ENCODE results near the gene UNC93B1.
A peak's percentile ranks its signal among the peaks of the same experiment; 100 is the strongest.
"Not testable (repeated sequence)": the region's sequence is repeated elsewhere in the genome, so short reads cannot be mapped to it uniquely, and the experiment has no call there.

Gene UNC93B1

GRCh38 chr11:67982255-67982857 is 21.5 kb downstream of the UNC93B1 start:
- DNase-seq, result not testable (repeated sequence)

DNA sequence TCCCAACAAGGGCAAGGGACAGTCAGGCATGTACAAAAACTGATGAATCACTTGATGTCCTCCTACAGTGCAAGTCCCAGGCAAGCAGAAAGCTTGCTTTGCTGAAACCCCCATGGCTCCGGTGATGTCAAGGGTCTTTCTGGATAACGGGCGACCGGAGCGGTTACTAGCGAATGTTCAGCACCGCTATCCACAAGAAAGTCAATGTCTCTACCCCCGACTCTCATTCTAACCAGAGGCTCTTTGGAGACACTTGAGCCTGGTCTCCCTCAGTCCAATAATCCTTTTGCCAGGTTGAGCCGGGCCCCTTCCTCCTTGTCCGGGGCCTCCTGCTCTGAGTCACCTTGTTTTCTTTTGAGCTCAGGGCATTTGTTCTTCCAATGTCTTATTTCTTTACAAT is 22.7 kb downstream of the UNC93B1 start:
- not testable (repeated sequence) for DNase-seq

DNA sequence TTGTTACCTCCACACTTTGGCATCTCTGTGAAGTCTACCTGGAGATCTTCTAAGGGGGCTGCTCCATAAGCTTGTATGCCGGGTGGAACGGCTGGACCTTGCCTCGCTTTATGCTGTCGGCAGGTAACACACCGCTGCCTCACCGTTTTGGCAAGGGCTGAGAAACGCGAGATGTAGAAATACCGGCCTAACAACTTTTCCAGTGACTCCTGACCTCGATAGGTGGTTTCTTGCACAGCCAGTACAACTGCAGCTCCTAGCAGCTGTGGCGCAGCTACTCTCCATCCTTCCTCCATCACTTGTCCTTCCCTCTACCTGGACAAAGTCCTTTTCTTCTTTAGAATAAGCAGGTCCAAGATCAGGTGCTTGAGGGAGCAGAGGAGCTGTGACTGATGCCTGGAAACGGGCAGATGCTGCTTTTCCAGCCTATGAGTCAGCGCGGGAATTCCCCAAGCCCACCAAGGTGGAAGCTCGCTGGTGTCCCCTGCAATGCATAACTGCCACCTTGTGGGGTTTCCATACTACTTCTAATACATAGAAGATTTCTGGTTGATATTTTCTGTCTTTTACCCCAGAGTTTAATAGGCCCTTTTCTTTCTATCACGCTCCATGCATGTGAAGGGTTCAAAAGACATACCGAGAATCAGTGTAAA is 25.0 kb downstream of the UNC93B1 start:
- DNase-seq, result not testable (repeated sequence)

DNA sequence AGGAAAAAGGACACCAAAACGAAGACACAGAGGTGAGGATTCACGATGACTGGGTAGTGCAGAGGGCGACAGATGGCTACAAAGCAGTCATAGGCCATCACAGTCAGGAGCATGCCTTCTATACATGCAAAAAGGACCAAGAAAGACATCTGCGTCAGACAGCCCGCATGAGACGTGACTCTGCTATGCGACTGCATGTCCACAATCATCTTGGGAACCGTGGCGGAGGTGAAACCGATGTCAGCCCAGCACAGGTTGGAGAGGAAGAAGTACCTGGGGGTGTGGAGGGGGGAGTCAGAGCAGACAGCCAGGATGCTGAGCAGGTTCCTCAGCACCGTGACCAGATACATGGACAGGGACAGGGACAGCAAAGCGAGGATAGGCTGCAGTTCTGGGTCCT is 29.2 kb downstream of the UNC93B1 start:
- not testable (repeated sequence) for DNase-seq

DNA sequence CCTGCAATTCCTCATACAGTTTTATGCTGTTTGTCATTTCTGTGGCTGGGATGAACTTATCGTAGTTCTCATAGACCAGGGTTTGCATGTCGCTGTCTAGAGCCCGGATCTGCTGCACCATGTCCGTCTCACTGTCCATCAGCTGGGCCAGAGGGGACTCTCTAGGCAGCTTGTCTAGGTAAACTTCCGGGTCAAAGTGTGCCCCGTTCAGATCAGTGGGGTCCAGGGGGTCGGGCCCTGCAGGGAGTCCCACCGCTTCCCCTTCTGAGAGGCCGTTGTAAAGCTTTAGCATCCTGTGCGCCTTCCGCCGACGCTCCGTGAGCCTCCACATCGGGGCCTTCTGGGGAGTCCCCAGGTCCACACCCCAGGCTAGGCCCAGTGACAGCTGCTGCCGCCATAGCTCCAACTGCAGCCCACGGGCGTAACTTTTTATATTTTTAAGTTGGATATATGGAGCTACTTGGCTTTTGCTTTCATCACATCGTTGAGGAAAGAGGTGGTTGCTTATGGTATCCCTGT is 38.0 kb downstream of the UNC93B1 start:
- DNase-seq, result not testable (repeated sequence)

GRCh38 chr11:67964746-67965145 is 39.2 kb downstream of the UNC93B1 start:
- not testable (repeated sequence) for DNase-seq

DNA sequence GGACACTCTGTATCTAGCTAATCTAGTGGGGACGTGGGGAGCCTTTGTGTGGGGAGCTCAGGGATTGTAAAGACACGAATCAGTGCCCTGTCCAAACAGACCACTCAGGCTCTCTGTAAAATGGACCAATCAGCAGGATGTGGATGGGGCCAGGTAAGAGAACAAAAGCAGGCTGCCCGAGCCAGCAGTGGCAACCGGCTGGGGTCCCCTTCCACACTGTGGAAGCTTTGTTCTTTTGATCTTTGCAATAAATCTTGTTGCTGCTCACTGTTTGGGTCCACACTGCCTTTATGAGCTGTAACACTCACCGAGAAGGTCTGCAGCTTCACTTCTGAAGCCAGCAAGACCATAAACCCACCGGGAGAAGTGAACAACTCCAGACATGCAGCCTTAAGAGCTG is 40.0 kb downstream of the UNC93B1 start:
- not testable (repeated sequence) for DNase-seq

DNA sequence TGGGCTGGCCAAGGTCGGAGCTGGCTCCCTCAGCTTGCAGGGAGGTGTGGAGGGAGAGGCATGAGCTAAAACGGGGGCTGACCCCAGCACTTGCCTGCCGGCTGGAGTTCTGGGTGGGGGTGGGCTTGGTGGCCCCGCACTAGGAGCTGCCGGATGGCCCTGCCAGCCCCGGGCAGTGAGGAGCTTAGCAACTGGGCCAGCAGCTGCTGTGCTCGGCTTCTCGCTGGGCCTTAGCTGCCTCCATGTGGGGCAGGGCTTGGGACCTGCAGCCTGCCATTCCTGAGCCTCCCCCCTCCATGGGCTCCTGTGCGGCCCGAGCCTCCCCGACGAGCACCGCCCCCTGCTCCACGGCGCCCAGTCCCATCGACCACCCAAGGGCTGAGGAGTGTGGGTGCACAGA is 40.7 kb downstream of the UNC93B1 start:
- not testable (repeated sequence) for DNase-seq

DNA sequence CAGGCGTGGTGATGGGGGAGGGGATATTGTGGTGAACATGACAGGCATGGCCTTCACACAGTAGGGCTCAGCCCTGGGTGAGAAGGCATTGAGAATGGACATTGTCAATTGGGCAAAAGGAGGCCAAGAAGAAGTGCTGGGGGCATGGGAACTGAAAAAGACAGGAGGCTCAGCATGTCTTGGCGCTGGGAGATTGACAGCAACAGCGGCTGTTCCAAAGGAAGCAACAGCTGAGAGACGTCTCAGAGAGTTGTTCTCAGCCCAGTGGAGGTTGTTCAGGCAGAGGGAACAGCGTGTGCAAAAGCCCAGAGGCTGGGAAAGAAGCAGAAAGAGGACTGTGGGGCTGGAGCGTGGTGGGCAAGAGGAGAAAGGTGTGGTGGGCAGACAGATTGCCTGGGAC is 47.7 kb downstream of the UNC93B1 start:
- not testable (repeated sequence) for DNase-seq

DNA sequence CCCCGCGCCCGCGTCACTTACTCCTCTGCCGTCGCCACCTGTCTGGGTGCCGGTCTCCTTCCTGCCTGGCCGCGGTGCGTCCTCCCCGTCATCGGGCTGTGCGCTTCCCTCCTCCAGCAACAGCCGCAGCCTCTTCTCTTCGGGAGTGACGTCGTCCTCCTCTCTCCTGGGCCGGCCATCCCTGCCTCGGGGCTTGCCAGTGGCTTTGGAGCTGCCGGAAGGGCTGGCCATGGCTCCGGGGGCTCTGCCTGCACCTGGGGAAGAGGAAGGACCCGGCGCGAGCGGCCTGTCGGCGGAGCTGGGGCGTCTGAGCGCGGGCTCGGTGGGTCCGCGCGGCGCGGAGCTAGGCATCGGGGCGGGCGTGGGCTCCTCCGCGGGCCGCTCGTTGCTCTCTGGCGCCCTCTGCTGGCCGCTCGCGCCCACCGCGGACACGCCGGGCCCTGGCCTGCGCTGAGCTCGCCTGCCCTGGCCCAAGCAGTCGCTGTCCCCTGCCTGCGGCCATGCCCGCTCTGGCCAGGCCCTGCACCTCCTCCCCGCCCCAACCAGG is 48.4 kb downstream of the UNC93B1 start:
- peak; percentile 73 for DNase-seq

- peak; percentile 30 for DNase-seq
Measured at GRCh38 chr11:67954971-67955370, 48.9 kb downstream of the UNC93B1 start.

DNA sequence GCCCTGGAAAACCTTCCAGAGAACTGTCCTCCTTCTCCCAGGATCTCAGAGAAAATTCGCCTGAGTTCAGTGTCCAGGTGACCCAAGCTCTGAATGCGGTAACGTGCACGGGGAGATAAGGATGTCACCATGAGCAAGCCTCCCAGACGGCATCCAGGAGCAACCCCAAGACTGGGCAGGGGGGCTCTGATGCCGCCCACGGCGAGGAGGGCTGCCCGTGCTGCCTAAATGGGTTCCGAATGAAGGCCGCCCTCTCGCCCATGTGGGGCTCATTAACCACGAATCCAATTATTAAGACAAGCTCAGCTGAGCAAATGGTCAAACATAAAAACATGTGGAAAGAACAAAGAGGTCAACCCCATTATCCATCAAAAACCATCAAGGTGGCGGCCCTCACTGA is 49.6 kb downstream of the UNC93B1 start:
- not testable (repeated sequence) for DNase-seq

DNA sequence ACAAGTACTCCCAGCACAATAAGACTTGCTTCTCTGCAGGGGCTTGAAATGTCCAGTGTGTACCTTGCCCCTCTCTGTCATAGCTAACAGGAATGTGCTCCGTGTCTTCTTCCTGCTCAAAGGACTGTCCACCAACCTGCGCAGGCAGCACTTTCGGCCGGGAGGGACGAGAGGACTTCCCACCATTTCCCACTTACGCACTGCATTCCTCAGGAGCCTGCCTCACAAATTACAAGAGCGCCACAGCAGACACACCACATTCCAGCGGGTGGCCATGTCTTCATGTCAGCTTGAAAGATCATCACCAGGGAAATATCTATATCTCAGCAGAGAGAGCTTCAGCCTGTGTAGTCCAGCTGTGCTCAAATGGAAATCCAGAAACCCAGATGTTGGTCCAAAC is 53.2 kb downstream of the UNC93B1 start:
- DNase-seq, result not testable (repeated sequence)

- DNase-seq, result not testable (repeated sequence)
Measured at GRCh38 chr11:67947785-67948184, 56.1 kb downstream of the UNC93B1 start.

DNA sequence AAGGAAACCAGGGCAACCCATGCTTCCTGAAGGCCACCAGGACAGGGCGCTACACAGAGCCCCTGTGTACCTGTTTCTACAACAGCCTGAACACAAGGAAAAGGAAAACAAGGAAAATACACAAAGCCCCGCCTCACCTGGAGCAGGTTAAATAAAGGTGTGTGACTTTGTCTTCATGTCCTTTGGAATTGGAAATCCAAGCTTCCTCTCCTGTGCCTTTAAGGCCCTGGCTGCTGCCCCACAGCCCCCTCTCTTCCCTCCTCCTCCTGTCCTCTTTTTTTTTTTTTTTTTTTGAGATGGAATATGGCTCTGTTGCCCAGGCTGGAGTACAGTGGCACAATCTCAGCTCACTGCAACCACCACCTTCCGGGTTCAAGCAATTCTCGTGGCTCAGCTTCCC is 57.5 kb downstream of the UNC93B1 start:
- DNase-seq, result not testable (repeated sequence)

DNA sequence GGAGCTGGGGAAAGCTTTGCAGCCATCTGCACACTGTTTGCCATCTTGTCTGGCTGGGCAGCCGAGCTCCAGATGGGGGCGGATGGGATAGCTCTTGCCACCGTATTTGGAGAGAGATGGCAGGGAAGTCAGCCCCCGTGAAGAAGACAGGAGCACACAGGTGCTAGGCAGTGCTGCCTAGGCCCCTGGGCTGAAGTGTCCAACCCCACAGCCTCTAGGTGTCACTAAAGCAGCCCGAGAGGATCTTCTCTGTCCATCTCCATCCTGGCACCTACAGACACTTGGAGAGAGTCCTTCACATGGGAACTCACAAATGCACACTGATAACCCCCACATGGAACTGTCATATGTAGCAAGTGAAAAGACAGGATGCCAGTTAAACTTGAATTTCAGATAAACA is 60.5 kb downstream of the UNC93B1 start:
- DNase-seq, result not testable (repeated sequence)
